Fibroblast of pulmonary artery (primary cell): ENCODE results near the gene UBE2F.

Experiments used
- DNase-seq: peaks from one replicate; pipeline ENCODE4 v3.0.0-alpha.2; 2010; ENCODE audit warnings: low read depth
- H3K4me3 ChIP-seq: replicated peaks from 2 replicates; pipeline ENCODE4 v1.5.1; 2011; ENCODE audit warnings: low read depth, mild to moderate bottlenecking, control low read depth, low read length, moderate library complexity
- TF ChIP-seq, protein P1 (sequence below): IDR thresholded peaks from 2 replicates; pipeline ENCODE4 v1.5.1; 2011; ENCODE audit warnings: mild to moderate bottlenecking, control low read depth, low read length, inconsistent platforms; ENCODE audit errors: missing control alignments

UBE2F gene

DNA sequence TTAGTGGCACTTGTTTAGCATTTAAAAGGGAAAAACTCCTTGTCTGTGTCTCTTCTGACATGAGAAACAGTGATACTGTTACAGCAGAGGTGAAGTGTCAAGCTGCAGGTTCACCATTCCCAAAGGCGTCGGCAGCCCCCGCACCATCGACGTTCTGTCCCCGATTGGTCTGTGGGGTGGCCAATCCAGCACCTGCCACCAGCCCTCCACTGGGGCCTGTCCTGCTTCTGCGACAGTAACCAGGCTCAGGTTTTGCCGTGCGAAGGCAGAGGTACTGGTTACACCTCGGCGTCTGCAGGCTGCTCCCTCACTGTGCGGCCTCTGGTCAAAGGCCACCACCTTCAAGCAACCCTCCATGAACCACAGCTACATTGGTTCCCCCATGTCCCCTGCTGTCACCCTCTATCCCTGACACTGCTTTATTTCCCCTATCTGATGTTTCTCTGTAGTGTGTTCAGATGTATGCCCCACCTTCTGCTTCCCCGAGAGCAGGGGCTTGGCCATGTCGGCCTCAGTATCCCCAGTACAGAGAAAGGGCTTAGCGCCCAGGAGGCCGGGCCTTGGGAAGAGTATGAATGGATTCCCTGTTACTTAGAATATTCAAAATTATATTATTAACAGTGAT is 124.7 kb downstream of the UBE2F start:
- H3K4me3 ChIP-seq = no peak overlapping the region
- no peak for DNase-seq
- TF ChIP-seq, protein P1, sequence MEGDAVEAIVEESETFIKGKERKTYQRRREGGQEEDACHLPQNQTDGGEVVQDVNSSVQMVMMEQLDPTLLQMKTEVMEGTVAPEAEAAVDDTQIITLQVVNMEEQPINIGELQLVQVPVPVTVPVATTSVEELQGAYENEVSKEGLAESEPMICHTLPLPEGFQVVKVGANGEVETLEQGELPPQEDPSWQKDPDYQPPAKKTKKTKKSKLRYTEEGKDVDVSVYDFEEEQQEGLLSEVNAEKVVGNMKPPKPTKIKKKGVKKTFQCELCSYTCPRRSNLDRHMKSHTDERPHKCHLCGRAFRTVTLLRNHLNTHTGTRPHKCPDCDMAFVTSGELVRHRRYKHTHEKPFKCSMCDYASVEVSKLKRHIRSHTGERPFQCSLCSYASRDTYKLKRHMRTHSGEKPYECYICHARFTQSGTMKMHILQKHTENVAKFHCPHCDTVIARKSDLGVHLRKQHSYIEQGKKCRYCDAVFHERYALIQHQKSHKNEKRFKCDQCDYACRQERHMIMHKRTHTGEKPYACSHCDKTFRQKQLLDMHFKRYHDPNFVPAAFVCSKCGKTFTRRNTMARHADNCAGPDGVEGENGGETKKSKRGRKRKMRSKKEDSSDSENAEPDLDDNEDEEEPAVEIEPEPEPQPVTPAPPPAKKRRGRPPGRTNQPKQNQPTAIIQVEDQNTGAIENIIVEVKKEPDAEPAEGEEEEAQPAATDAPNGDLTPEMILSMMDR = no peak
